Thyroid gland (tissue), 4 donors: ENCODE results near the gene RUFY3. TPM values are rescaled to one million over a fixed set of nuclear protein-coding genes. Genes with fewer than 3 reads are reported as not detected.

Source experiments
- DNase-seq, 2 donors: peaks; one replicate each; pipeline ENCODE4 v3.0.0-alpha.2; 2019
- H3K27ac ChIP-seq, 3 donors: fragments of 200-600 bp; sonication (generic); 1 replicate in 2 of 3; 2 replicates in 1 of 3; pipeline ENCODE4 v1.5.1; 2016 to 2019; ENCODE audit warnings: mild to moderate bottlenecking in 1 of 3, moderate library complexity in 1 of 3
- H3K27me3 ChIP-seq: fragments of 200-600 bp; sonication (generic); one replicate; pipeline ENCODE4 v1.5.1; 2019
- H3K36me3 ChIP-seq, 2 donors: fragments of 200-600 bp; sonication (generic); one replicate each; pipeline ENCODE4 v1.5.1; 2016 to 2019
- H3K4me1 ChIP-seq, 2 donors: fragments of 200-600 bp; sonication (generic); one replicate each; pipeline ENCODE4 v1.5.1; 2017 to 2019
- H3K4me3 ChIP-seq, 3 donors: fragments of 200-600 bp; sonication (generic); replicated peaks in 1 of 3; 1 replicate in 2 of 3; 2 replicates in 1 of 3; pipeline ENCODE4 v1.5.1; 2016; ENCODE audit warnings: mild to moderate bottlenecking in 1 of 3
- H3K9me3 ChIP-seq: fragments of 200-600 bp; sonication (generic); one replicate; pipeline ENCODE4 v1.5.1; 2017
- CTCF ChIP-seq, 6 experiments: fragments of 200-600 bp in 3 of 6; fragments of 450-650 bp in 3 of 6; sonication (generic) in 3 of 6; IDR thresholded peaks; one replicate each; pipeline ENCODE4 v1.5.1; 2016 to 2019; ENCODE audit warnings: antibody characterized with exemption in 6 of 6, mild to moderate bottlenecking in 2 of 6, inconsistent platforms in 1 of 6, moderate library complexity in 1 of 6
- POLR2A ChIP-seq, 2 donors: fragments of 450-650 bp; IDR thresholded peaks; one replicate each; pipeline ENCODE4 v1.6.1; 2017; ENCODE audit warnings: antibody characterized with exemption in 2 of 2, mild to moderate bottlenecking in 2 of 2, moderate library complexity in 1 of 2
- WGBS, 2 donors: methylation state at CpG; one replicate each; pipeline ENCODE4 v1.1.5; 2017; 5-methylcytosine and 5-hydroxymethylcytosine counted together
- intact Hi-C: fragments of 100-400 bp; cut with DNase I; formaldehyde crosslinking; loops from one replicate; pipeline ENCODE4 v1.15.1; 2023
- small RNA-seq: library from RNA; depleted of rRNA; stranded (forward); fragments of <200 nt; gene quantifications from one replicate; pipeline ENCODE3, GENCODE V24; 2016
- total RNA-seq, 4 donors: library from RNA; depleted of rRNA; stranded (reverse); fragments of >200 nt; gene quantifications; one replicate each; pipeline ENCODE4 v1.2.3, GENCODE V29; 2016

Gene RUFY3
- total RNA-seq, 4 donors from 2014 or later, result 148 to 242 (median 155) TPM

GRCh38 chr4:70844180-70844579, 122.4 kb downstream of the RUFY3 start:
- no peak for TF ChIP-seq POLR2A (IDR thresholded peaks at IDR 0.05)
- TF ChIP-seq CTCF (IDR thresholded peaks at IDR 0.05), result no peak
- intact Hi-C loops, result no loop called here
- Histone ChIP-seq H3K36me3 (no peaks in the 10 kb centered on the region), H3K27ac (no peak overlapping the region), H3K9me3 (no peaks in the 10 kb centered on the region), H3K4me1 (no peaks in the 10 kb centered on the region), H3K27me3 (no peaks in the 10 kb centered on the region), H3K4me3 (no peak overlapping the region)
- DNase-seq, result peak in 1 of 2 donors; percentile 18
- 80 to 81% methylated on average over 9 of the region's 9 CpGs for WGBS, 2 donors

GRCh38 chr4:70849291-70849690, 127.5 kb downstream of the RUFY3 start:
- TF ChIP-seq CTCF (IDR thresholded peaks at IDR 0.05) (no peak), POLR2A (IDR thresholded peaks at IDR 0.05) (no peak)
- intact Hi-C loops, result no loop called here
- WGBS, 2 donors, result 86 to 92% methylated on average over 5 of the region's 5 CpGs
- Histone ChIP-seq H3K27ac (no peak overlapping the region), H3K27me3 (no peaks in the 10 kb centered on the region), H3K4me1 (no peaks in the 10 kb centered on the region), H3K4me3 (no peak overlapping the region), H3K9me3 (no peaks in the 10 kb centered on the region), H3K36me3 (no peaks in the 10 kb centered on the region)
- no peak for DNase-seq

- 97 to 98% methylated on average over 2 of the region's 2 CpGs for WGBS, 2 donors
- DNase-seq, result no peak
- intact Hi-C loops, result no loop called here
- Histone ChIP-seq H3K4me1 (no peaks in the 10 kb centered on the region), H3K4me3 (no peak overlapping the region), H3K27ac (no peak overlapping the region), H3K36me3 (no peaks in the 10 kb centered on the region), H3K9me3 (no peaks in the 10 kb centered on the region), H3K27me3 (no peaks in the 10 kb centered on the region)
- TF ChIP-seq POLR2A (IDR thresholded peaks at IDR 0.05), result no peak
- no peak for TF ChIP-seq CTCF (IDR thresholded peaks at IDR 0.05)
Measured at GRCh38 chr4:70855464-70855863, 133.7 kb downstream of the RUFY3 start.

Small RNAs within 50 kb of the gene (small RNA-seq; reads per million reads assigned to genes)
- not detected for gene RF00026
- gene RNU6-520P, result not detected
- not detected for gene RNU6-784P
- gene RNU6-891P, result not detected

Other genes with a start within 250 kb of the RUFY3 start
- not detected for gene MUC7, start 249.8 kb upstream of the RUFY3 start, total RNA-seq
- gene AMTN, start 203.4 kb upstream of the RUFY3 start, total RNA-seq, result not detected
- gene AMBN, start 129.7 kb upstream of the RUFY3 start, total RNA-seq, result not detected
- gene ENAM, start 93.2 kb upstream of the RUFY3 start, total RNA-seq, result under 1 TPM in 2 of 4 donors, not detected in 2; under 0.01 to 0.10 TPM
- gene JCHAIN, start 55.5 kb upstream of the RUFY3 start, total RNA-seq, result 100 to 1,000 TPM in 1 of 4 donors, 1 to 10 TPM in 1, under 1 TPM in 1, not detected in 1; 0.67 to 154 (median 3.7) TPM
- 10 to 100 TPM; 12.4 to 17.7 (median 15.5) TPM for gene UTP3, start 33.4 kb upstream of the RUFY3 start, total RNA-seq
- 10 to 100 TPM; 59.7 to 69.6 (median 67.0) TPM for gene GRSF1, start 117.9 kb downstream of the RUFY3 start, total RNA-seq
- 10 to 100 TPM; 24.1 to 33.9 (median 29.6) TPM for gene MOB1B, start 180.4 kb downstream of the RUFY3 start, total RNA-seq